Middle frontal gyrus (tissue), 1 donor: Measurements from ENCODE around the gene PHACTR1.
"Not testable (repeated sequence)": the region's sequence is repeated elsewhere in the genome, so short reads cannot be mapped to it uniquely, and the experiment has no call there.

Experiments
- DNase-seq: peaks from one replicate; pipeline ENCODE4 v3.0.0-alpha.2; 2015; ENCODE audit warnings: low spot score; ENCODE audit errors: extremely low spot score

Gene PHACTR1

GRCh38 chr6:12716298-12716916, at the start of gene PHACTR1:
Gene PHACTR1, plus strand, starts transcription at chr6:12716767.
- no peak for DNase-seq

- no peak for DNase-seq
Measured at GRCh38 chr6:12666886-12667285, 49.7 kb upstream of the PHACTR1 start.

- DNase-seq = no peak
Measured at GRCh38 chr6:12675931-12676330, 40.6 kb upstream of the PHACTR1 start.

GRCh38 chr6:12679341-12679740, 37.2 kb upstream of the PHACTR1 start:
- DNase-seq = no peak

- DNase-seq = no peak
Measured at GRCh38 chr6:12693122-12693521, 23.4 kb upstream of the PHACTR1 start.

- no peak for DNase-seq
Measured at GRCh38 chr6:12698298-12698697, 18.3 kb upstream of the PHACTR1 start.

- no peak for DNase-seq
Measured at GRCh38 chr6:12704946-12705345, 11.6 kb upstream of the PHACTR1 start.

- peak; percentile 14 for DNase-seq
Measured at GRCh38 chr6:12709116-12709515, 7.5 kb upstream of the PHACTR1 start.

- DNase-seq = no peak
Measured at GRCh38 chr6:12709556-12710232, 6.9 kb upstream of the PHACTR1 start.

- DNase-seq = no peak
Measured at GRCh38 chr6:12710921-12711320, 5.6 kb upstream of the PHACTR1 start.

- DNase-seq = no peak
Measured at GRCh38 chr6:12714022-12714421, 2.5 kb upstream of the PHACTR1 start.

- no peak for DNase-seq
Measured at GRCh38 chr6:12715437-12715836, 1.1 kb upstream of the PHACTR1 start.

GRCh38 chr6:12717356-12717755, 789 bp downstream of the PHACTR1 start:
- peak; percentile 37 for DNase-seq

- DNase-seq = no peak
Measured at GRCh38 chr6:12718015-12718414, 1.4 kb downstream of the PHACTR1 start.

GRCh38 chr6:12719017-12719416, 2.5 kb downstream of the PHACTR1 start:
- no peak for DNase-seq

GRCh38 chr6:12720310-12720709, 3.7 kb downstream of the PHACTR1 start:
- DNase-seq = peak; percentile 46

- no peak for DNase-seq
Measured at GRCh38 chr6:12725263-12725662, 8.7 kb downstream of the PHACTR1 start.

- no peak for DNase-seq
Measured at GRCh38 chr6:12729467-12729866, 12.9 kb downstream of the PHACTR1 start.

GRCh38 chr6:12730809-12731208, 14.2 kb downstream of the PHACTR1 start:
- DNase-seq = not testable (repeated sequence)

GRCh38 chr6:12733876-12734275, 17.3 kb downstream of the PHACTR1 start:
- DNase-seq = no peak

- no peak for DNase-seq
Measured at GRCh38 chr6:12735786-12736185, 19.2 kb downstream of the PHACTR1 start.

- DNase-seq = no peak
Measured at GRCh38 chr6:12748411-12748810, 31.8 kb downstream of the PHACTR1 start.
